BLaER1 (cell line): ENCODE results near the gene KANK3.
A peak's percentile ranks its signal among the peaks of the same experiment; 100 is the strongest.
"Not testable (repeated sequence)": the region's sequence is repeated elsewhere in the genome, so short reads cannot be mapped to it uniquely, and the experiment has no call there.

Experiments
- H3K27ac ChIP-seq: shearing (Covaris generic); formaldehyde crosslinking; 2 replicates; pipeline ENCODE4 v1.8.1; 2022
- H3K27me3 ChIP-seq: shearing (Covaris generic); formaldehyde crosslinking; 2 replicates; pipeline ENCODE4 v1.8.1; 2022
- H3K36me3 ChIP-seq: shearing (Covaris generic); formaldehyde crosslinking; 2 replicates; pipeline ENCODE4 v1.8.1; 2022
- H3K4me1 ChIP-seq: shearing (Covaris generic); formaldehyde crosslinking; 2 replicates; pipeline ENCODE4 v1.8.1; 2022
- H3K4me2 ChIP-seq: shearing (Covaris generic); formaldehyde crosslinking; 2 replicates; pipeline ENCODE4 v1.8.1; 2022
- H3K4me3 ChIP-seq: shearing (Covaris generic); formaldehyde crosslinking; 2 replicates; pipeline ENCODE4 v1.8.1; 2022
- H3K9ac ChIP-seq: shearing (Covaris generic); formaldehyde crosslinking; 2 replicates; pipeline ENCODE4 v1.8.1; 2022
- H3K9me3 ChIP-seq: shearing (Covaris generic); formaldehyde crosslinking; 2 replicates; pipeline ENCODE4 v1.8.1; 2022
- H4K20me1 ChIP-seq: shearing (Covaris generic); formaldehyde crosslinking; 2 replicates; pipeline ENCODE4 v1.8.1; 2022
- Cebpa-rat ChIP-seq: shearing (Covaris generic); IDR thresholded peaks from 2 replicates; pipeline ENCODE4 v1.8.1; 2022

The KANK3 gene

GRCh38 chr19:8342684-8343482, at the start of gene KANK3:
KANK3 (minus strand) TSS chr19:8343262; CDS start chr19:8337828, 5,434 bp downstream.
- H3K36me3 ChIP-seq, result no peaks in the 10 kb centered on the region
- H4K20me1 ChIP-seq, result no peaks in the 10 kb centered on the region
- H3K4me3 ChIP-seq, result peak within 1 kb of the TSS; percentile 78
- H3K27me3 ChIP-seq, result peaks cover 6% of the 10 kb centered on the region; the same call in 1 of the 2 replicates
- peaks cover 55% of the 10 kb centered on the region for H3K4me1 ChIP-seq
- TF ChIP-seq Cebpa-rat, result no peak
- peak within 1 kb of the TSS; percentile 75 for H3K9ac ChIP-seq
- H3K27ac ChIP-seq, result peak within 1 kb of the TSS; percentile 79
- H3K4me2 ChIP-seq, result peak within 1 kb of the TSS; percentile 97
- no peaks in the 10 kb centered on the region for H3K9me3 ChIP-seq

DNA sequence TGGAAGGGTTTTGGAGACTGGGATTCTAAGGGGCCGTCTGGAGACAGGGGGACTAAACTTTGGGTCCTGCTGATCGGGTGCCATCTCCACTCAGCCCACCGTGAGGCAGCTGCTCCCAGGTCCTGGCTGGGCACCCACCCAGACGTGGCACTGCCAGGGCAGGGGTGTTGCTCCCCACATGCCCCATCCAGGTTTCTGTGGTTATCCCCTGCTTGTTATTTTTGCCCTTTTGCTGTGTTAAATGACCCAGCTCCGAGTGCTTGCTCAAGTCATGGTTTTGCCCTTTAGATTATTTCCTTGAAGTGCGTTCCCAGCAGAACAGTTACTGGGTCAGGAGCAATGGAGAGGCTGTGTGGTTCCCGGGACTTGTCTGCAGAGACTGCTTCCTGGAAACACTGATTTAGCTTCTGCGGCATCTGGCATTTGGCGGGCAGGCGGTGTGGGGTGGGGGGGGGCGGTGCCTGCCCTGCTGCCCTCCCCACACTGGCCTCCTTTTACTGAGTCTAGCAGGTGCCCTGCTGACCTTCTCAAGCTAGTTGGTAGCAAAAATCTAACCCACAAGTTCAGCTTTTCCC, 49.0 kb upstream of the KANK3 start:
- H4K20me1 ChIP-seq, result peaks cover 64% of the 10 kb centered on the region
- H3K27ac ChIP-seq, result 0 out of 2 replicates have a peak overlapping the region, but pooled peaks have one; percentile 38
- no peak for TF ChIP-seq Cebpa-rat
- H3K9me3 ChIP-seq, result peaks cover 3% of the 10 kb centered on the region
- H3K27me3 ChIP-seq, result no peaks in the 10 kb centered on the region
- H3K4me3 ChIP-seq, result 0 out of 2 replicates have a peak overlapping the region, but pooled peaks have one; percentile 4
- H3K4me1 ChIP-seq, result peaks cover 61% of the 10 kb centered on the region
- H3K9ac ChIP-seq, result peak overlapping the region; percentile 63
- H3K4me2 ChIP-seq, result peak overlapping the region; percentile 76
- peaks cover 13% of the 10 kb centered on the region for H3K36me3 ChIP-seq

DNA sequence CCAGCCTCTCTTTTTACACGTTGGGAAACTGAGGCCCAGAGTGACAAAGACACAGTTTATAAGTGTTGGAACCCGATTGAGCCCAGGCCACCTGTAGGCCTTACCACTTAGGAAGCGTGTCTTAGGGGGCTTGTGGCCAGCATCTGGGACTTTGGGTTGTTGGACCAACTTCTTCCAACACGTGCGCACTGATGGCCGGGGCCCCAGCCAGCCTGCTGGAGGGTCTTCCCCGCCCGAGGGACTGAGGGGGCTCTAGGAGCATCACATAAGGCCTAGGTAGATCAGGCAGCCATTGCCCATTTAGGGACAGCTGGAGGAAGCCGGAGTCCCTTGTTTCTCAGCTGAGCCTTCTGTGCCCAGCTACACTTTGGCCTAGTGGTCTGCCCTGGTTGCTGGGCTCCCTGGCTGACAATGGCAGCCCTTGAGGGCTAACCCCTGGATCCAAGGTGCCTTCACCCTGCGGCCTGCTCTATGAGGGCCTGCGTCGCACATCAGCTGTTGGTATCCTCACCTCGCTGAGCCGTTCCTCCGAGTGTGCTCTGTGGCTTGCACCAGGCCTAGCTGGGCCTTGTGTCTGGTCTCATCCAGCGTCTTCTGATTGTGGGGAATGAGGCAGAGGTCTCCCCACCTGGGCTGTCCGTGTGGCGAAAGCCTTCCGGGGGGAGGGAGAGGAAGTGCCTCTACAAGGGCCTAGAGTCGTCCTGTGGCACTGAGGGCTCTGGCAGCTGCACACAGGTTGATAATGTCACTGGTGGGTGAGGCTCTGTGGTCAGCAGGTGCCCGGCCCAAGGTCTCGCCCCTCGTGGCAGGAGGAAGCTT, 48.3 kb upstream of the KANK3 start:
- no peak for TF ChIP-seq Cebpa-rat
- Histone ChIP-seq H3K4me1 (peaks cover 56% of the 10 kb centered on the region), H3K27me3 (no peaks in the 10 kb centered on the region), H3K4me2 (peak overlapping the region; percentile 76), H3K9ac (peak overlapping the region; percentile 63), H4K20me1 (peaks cover 57% of the 10 kb centered on the region), H3K36me3 (peaks cover 20% of the 10 kb centered on the region), H3K9me3 (peaks cover 10% of the 10 kb centered on the region), H3K4me3 (peak overlapping the region; percentile 96; the same call in 1 of the 2 replicates), H3K27ac (0 out of 2 replicates have a peak overlapping the region, but pooled peaks have one; percentile 38)

GRCh38 chr19:8390617-8390981, 47.5 kb upstream of the KANK3 start:
- H3K27me3 ChIP-seq, result no peaks in the 10 kb centered on the region
- peak overlapping the region; percentile 96 for H3K4me3 ChIP-seq
- H3K4me1 ChIP-seq, result peaks cover 56% of the 10 kb centered on the region
- TF ChIP-seq Cebpa-rat, result no peak
- peak overlapping the region; percentile 76 for H3K4me2 ChIP-seq
- H3K36me3 ChIP-seq, result peaks cover 23% of the 10 kb centered on the region
- peaks cover 16% of the 10 kb centered on the region for H3K9me3 ChIP-seq
- H4K20me1 ChIP-seq, result peaks cover 49% of the 10 kb centered on the region
- peak overlapping the region; percentile 100 for H3K27ac ChIP-seq
- peak overlapping the region; percentile 100 for H3K9ac ChIP-seq

DNA sequence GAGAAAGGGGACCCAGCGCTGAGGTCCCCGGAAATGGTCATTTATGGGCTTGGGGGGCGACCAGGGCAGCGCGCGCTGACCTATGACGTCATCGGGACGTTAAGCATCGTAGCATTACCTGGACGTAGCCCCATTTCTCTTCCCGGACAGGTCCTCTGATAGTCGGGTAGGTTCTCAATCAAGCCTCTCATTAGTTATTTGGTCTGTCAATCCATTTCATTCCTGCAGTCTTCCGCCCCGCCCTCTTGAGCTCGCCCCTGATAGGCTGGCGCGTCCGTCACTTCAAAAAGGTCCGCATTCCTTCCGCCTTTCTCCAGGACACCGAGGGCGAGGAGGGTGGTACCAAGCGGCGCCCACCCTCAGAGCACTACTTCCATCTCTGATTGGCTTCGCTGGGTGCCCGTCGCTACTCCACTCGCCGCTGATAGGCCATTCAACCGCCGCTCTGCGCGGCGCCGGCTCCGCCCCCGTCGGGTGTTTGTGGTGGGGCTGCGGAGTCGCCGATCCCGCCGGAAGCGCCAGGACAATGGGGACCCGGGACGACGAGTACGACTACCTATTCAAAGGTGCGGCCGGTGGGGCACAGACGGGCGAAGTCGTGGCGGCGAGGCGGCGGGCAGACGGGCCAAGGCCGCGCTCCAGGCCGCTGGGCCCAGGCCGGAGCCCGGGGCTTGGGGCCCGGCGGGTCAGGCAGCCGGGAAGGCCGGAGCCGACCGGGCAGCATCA, 47.0 kb upstream of the KANK3 start, which contains the start of gene RAB11B:
Gene RAB11B, plus strand, starts transcription at position 470 of the 726 bp plus-strand sequence. Its CDS starts 57 bp downstream, at position 527.
- TF ChIP-seq Cebpa-rat, result no peak
- Histone ChIP-seq H3K4me1 (peaks cover 52% of the 10 kb centered on the region), H3K9ac (peak within 1 kb of the TSS; percentile 100), H3K9me3 (peaks cover 16% of the 10 kb centered on the region), H4K20me1 (peaks cover 43% of the 10 kb centered on the region), H3K36me3 (peaks cover 21% of the 10 kb centered on the region), H3K4me3 (peak within 1 kb of the TSS; percentile 96), H3K27me3 (no peaks in the 10 kb centered on the region), H3K27ac (peak within 1 kb of the TSS; percentile 100), H3K4me2 (peak within 1 kb of the TSS; percentile 76)

- no peak overlapping the region for H3K27ac ChIP-seq
- H3K4me1 ChIP-seq, result peaks cover 40% of the 10 kb centered on the region
- TF ChIP-seq Cebpa-rat, result no peak
- no peaks in the 10 kb centered on the region for H3K27me3 ChIP-seq
- peaks cover 29% of the 10 kb centered on the region for H4K20me1 ChIP-seq
- H3K36me3 ChIP-seq, result peaks cover 21% of the 10 kb centered on the region
- H3K9me3 ChIP-seq, result peaks cover 16% of the 10 kb centered on the region
- H3K9ac ChIP-seq, result no peak overlapping the region
- peak overlapping the region; percentile 75; the same call in 1 of the 2 replicates for H3K4me2 ChIP-seq
- H3K4me3 ChIP-seq, result no peak overlapping the region
These were observed 45.5 kb upstream of the KANK3 start for GRCh38 chr19:8388612-8388958.

DNA sequence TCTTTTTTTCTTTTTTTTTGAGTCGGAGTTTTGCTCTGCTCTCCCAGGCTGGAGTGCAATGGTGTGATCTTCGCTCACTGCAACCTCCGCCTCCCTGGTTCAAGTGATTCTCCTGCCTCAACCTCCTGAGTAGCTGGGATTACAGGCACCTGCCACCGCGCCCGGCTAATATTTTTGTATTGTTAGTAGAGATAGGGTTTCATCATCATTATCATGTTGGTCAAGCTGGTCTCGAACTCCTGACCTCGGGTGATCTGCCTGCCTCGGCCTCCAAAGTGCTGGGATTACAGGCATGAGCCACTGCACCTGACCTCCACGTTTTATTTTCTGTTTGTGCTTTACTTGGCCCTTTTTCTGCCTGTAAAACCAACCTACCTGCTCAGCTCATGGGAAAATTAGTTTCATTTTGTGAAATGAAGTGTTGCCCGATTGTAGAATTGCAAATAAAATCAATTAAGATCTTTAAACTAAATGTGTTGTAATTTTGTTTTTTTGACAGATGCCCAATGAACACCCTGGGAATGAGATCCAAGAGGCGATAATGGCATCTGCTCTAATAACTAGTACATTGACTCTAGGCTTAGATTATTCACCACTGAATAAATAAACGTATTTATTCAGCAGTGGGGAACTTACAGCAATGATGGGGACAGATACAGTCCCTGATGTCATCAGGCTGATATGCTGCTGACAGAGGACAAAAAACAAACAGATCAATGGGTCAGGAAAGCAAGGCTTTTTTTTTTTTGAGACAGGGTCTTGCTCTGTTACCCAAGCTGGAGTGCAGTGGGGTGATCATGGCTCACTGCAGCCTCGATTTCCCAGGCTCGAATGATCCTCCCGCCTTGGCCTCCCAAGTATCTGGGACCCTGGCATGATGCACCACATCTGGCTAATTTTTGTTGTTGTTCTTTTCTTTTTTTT, 44.9 kb upstream of the KANK3 start:
- no peak for TF ChIP-seq Cebpa-rat
- Histone ChIP-seq H3K27ac (no peak overlapping the region), H3K9me3 (peaks cover 16% of the 10 kb centered on the region), H3K4me2 (no peak overlapping the region), H4K20me1 (peaks cover 22% of the 10 kb centered on the region), H3K36me3 (peaks cover 21% of the 10 kb centered on the region), H3K9ac (no peak overlapping the region), H3K27me3 (no peaks in the 10 kb centered on the region), H3K4me3 (no peak overlapping the region), H3K4me1 (peaks cover 33% of the 10 kb centered on the region)

DNA sequence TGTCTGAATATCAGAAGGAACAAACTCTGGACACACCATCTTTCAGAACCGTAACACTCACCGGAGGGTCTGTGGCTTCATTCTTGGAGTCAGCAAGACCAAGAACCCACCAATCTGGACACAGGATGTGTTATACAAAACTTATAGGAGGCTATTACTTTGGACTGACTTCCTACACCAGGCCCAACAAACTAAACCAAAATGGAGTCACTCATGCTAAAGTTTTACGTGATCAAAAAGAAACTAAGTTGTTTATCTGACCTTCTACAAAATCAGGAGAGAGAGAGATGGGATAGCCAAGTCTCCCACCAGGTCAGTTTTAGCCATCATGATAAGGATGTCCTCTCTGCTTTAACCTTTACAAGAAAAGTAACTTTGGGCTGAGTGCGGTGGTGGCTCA, 43.9 kb upstream of the KANK3 start:
- peaks cover 16% of the 10 kb centered on the region for H3K9me3 ChIP-seq
- peaks cover 24% of the 10 kb centered on the region for H3K4me1 ChIP-seq
- H3K27ac ChIP-seq, result no peak overlapping the region
- H3K36me3 ChIP-seq, result peaks cover 21% of the 10 kb centered on the region
- peaks cover 13% of the 10 kb centered on the region for H4K20me1 ChIP-seq
- no peak overlapping the region for H3K9ac ChIP-seq
- no peaks in the 10 kb centered on the region for H3K27me3 ChIP-seq
- no peak overlapping the region for H3K4me3 ChIP-seq
- no peak for TF ChIP-seq Cebpa-rat
- H3K4me2 ChIP-seq, result no peak overlapping the region

DNA sequence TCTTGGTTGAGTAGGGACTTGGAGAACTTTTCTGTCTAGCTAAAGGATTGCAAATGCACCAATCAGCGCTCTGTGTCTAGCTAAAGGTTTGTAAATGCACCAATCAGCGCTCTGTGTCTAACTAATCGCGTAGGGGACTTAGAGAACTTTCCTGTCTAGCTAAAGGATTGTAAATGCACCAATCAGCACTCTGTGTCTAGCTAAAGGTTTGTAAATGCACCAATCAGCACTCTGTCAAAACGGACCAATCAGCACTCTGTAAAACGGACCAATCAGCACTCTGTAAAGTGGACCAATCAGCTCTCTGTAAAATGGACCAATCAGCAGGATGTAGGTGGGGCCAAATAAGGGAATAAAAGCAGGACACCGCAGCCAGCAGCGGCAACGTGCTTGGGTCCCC, 43.4 kb upstream of the KANK3 start:
- not testable (repeated sequence) for H3K4me3 ChIP-seq, H3K9ac ChIP-seq, H3K4me2 ChIP-seq, H4K20me1 ChIP-seq, H3K27ac ChIP-seq, H3K27me3 ChIP-seq
- Histone ChIP-seq H3K4me1 (peaks cover 18% of the 10 kb centered on the region), H3K9me3 (peaks cover 16% of the 10 kb centered on the region), H3K36me3 (peaks cover 21% of the 10 kb centered on the region)

- not testable (repeated sequence) for H4K20me1 ChIP-seq, H3K27me3 ChIP-seq, H3K4me3 ChIP-seq, H3K4me2 ChIP-seq, H3K9ac ChIP-seq, H3K27ac ChIP-seq
- H3K36me3 ChIP-seq, result peaks cover 21% of the 10 kb centered on the region
- H3K9me3 ChIP-seq, result peaks cover 16% of the 10 kb centered on the region
- H3K4me1 ChIP-seq, result peaks cover 12% of the 10 kb centered on the region; the same call in 1 of the 2 replicates
These were observed 42.5 kb upstream of the KANK3 start for GRCh38 chr19:8385566-8385965.

GRCh38 chr19:8385103-8385502, 42.0 kb upstream of the KANK3 start:
- Histone ChIP-seq H3K4me1 (peaks cover 12% of the 10 kb centered on the region; the same call in 1 of the 2 replicates), H3K36me3 (peaks cover 22% of the 10 kb centered on the region), H3K9me3 (peaks cover 16% of the 10 kb centered on the region)
- not testable (repeated sequence) for H4K20me1 ChIP-seq, H3K9ac ChIP-seq, H3K27ac ChIP-seq, H3K4me2 ChIP-seq, H3K4me3 ChIP-seq, H3K27me3 ChIP-seq

DNA sequence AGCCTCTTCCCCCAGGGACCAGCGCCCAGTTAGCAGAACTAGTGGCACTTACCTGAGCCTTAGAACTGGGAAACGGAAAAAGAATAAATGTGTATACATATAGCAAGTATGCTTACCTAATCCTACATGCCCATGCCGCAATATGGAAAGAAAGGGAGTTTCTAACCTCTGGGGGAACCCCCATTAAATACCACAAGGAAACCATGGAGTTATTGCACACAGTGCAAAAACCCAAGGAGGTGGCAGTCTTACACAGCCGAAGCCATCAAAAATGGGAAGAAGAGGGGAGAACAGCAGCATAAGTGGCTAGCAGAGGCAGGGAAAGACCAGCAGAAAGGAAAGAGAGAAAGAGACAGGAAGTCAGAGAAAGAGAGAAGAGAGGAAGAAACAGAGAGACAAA, 41.5 kb upstream of the KANK3 start:
- H3K9me3 ChIP-seq, result peaks cover 19% of the 10 kb centered on the region
- H3K27me3 ChIP-seq, H3K4me2 ChIP-seq, H3K27ac ChIP-seq, H3K4me3 ChIP-seq, H4K20me1 ChIP-seq, H3K9ac ChIP-seq: not testable (repeated sequence)
- H3K4me1 ChIP-seq, result peaks cover 12% of the 10 kb centered on the region; the same call in 1 of the 2 replicates
- peaks cover 27% of the 10 kb centered on the region for H3K36me3 ChIP-seq
